Heart left ventricle (tissue), 13 donors: ENCODE results near the gene CCDC112.
"Not testable (repeated sequence)": the region's sequence is repeated elsewhere in the genome, so short reads cannot be mapped to it uniquely, and the experiment has no call there.

Experiments used
- CTCF ChIP-seq, 12 donors: fragments of 200-600 bp; sonication (generic) in 4 of 12; IDR thresholded peaks; one replicate each; pipeline versions ENCODE4 v1.5.0 to v1.8.0; 2018 to 2022; ENCODE audit warnings: antibody characterized with exemption in 12 of 12, mild to moderate bottlenecking in 5 of 12
- POLR2A ChIP-seq, 2 donors: fragments of 450-650 bp; IDR thresholded peaks; one replicate each; pipeline ENCODE4 v1.6.1; 2017; ENCODE audit warnings: antibody characterized with exemption in 2 of 2, mild to moderate bottlenecking in 2 of 2, moderate library complexity in 2 of 2
- donor health status: ischemic (EF 13 %, LVEDD 7.1; RV severe dilation, severe dysfunction).
- donor health status: DM: no; HTN: yes; CAD: no.
- donor health status: DM: no; HTN: no; CAD: no.
- donor health status: ischemic (EF 25% LVEDD 6.9; RV normal size, moderate dysfunction).
- donor health status: ischemic (EF 25% LVEDD 5.7; RV mildly dilated, moderate dysfunction).
- donor health status: ischemic (EF 35%, LVEDD 5.7; RV mildly dilated, moderate dysfunction).
- donor health status: nonischemic (EF 11% LVEDD 7.7; RV severe dilation, severe dysfunction).
- donor health status: DM: yes; HTN: yes; CAD: no.
- donor health status: PGD.
- donor health status: ischemic (EF 29% LVEDD 5.4; RV normal size, mild dysfunction).
- donor health status: nonischemic (EF 23%, LVEDD 6.1; RV moderate dilation, normal function).

GRCh38 chr5:115328617-115329274, 32.3 kb upstream of the CCDC112 start:
- TF ChIP-seq CTCF, POLR2A (IDR thresholded peaks at IDR 0.05): not testable (repeated sequence)
